HCT116 (cell line): ENCODE results near the gene TRPC5OS. TPM values are rescaled to one million over a fixed set of nuclear protein-coding genes. Genes with fewer than 3 reads are reported as not detected.

Source experiments
- ATAC-seq: fragments of 200-7000 bp; cut with Tn5 transposase; 2 replicates; pipeline ENCODE4 v1.9.1; 2020; ENCODE audit warnings: mild to moderate bottlenecking, moderate library complexity
- BruUV-seq: library from RNA; stranded (reverse); fragments of 400-500 nt; replicated peaks from 2 replicates; lab custom pipeline; 2021; lab: Mats Ljungman, UMichigan
- CTCF ChIA-PET: fragments of 300-600 bp; sonication (Branson Sonifier 250); formaldehyde crosslinking; loops from one replicate; lab custom pipeline; 2021; ENCODE audit warnings: antibody characterized with exemption; lab: Charles Lee
- POLR2A ChIA-PET: fragments of 300-600, 350-600 bp; sonication (Branson Sonifier 250); formaldehyde crosslinking; loops from one replicate; lab custom pipeline; 2021; ENCODE audit warnings: antibody characterized with exemption; lab: Charles Lee
- RAD21 ChIA-PET, 2 experiments: fragments of 300-600 bp; sonication (Branson Sonifier 250); formaldehyde crosslinking; loops; one replicate each; lab custom pipeline; 2023; ENCODE audit warnings: low total read pairs in 2 of 2; ENCODE audit not compliant: uncharacterized antibody in 2 of 2, unreplicated experiment in 2 of 2, low non-redundant PET in 1 of 2; lab: Charles Lee
- DNase-seq: peaks from one replicate; pipeline ENCODE4 v3.0.0-alpha.2; 2010; ENCODE audit warnings: low read depth, low spot score
- H2AFZ ChIP-seq: fragments of 200-600 bp; shearing (Covaris generic), sonication (generic); 2 replicates; pipeline ENCODE4 v1.6.1; 2017; ENCODE audit warnings: low read depth, mixed run types, mixed read lengths, antibody characterized with exemption, low read length; ENCODE audit not compliant: poor library complexity, severe bottlenecking
- H3K27ac ChIP-seq: 2 replicates; pipeline ENCODE4 v1.5.1; 2012; ENCODE audit warnings: low read depth, low read length
- H3K27me3 ChIP-seq: fragments of 200-600 bp; sonication (generic); 2 replicates; pipeline ENCODE4 v1.6.1; 2016; ENCODE audit warnings: mixed run types, low read length, mixed read lengths; ENCODE audit not compliant: insufficient read depth
- H3K36me3 ChIP-seq, 2 experiments: fragments of 200-500 bp in 1 of 2; fragments of 200-600 bp in 1 of 2; sonication (Bioruptor generic) in 1 of 2; sonication (generic) in 1 of 2; 2 replicates each; pipeline versions ENCODE4 v1.5.1 to v1.6.1; 2014 to 2016; ENCODE audit warnings: low read length in 2 of 2, inconsistent platforms in 1 of 2, mixed read lengths in 1 of 2, mixed run types in 1 of 2; ENCODE audit not compliant: insufficient read depth in 2 of 2, control insufficient read depth in 1 of 2
- H3K4me1 ChIP-seq, 2 experiments: fragments of 200-600 bp in 1 of 2; sonication (generic) in 1 of 2; 2 replicates each; pipeline versions ENCODE4 v1.5.1 to v1.6.1; 2012 to 2017; ENCODE audit warnings: low read length in 2 of 2, inconsistent platforms in 1 of 2, mild to moderate bottlenecking in 1 of 2, mixed read lengths in 1 of 2, mixed run types in 1 of 2, moderate library complexity in 1 of 2; ENCODE audit not compliant: insufficient read depth in 2 of 2, control insufficient read depth in 1 of 2
- H3K4me2 ChIP-seq: fragments of 200-600 bp; sonication (generic); 2 replicates; pipeline ENCODE4 v1.6.1; 2017; ENCODE audit warnings: mixed run types, low read length, mixed read lengths
- H3K4me3 ChIP-seq, 2 experiments: fragments of 200-600 bp in 1 of 2; sonication (generic) in 1 of 2; replicated peaks in 1 of 2; 2 replicates each; pipeline ENCODE4 v1.5.1; 2011 to 2016; ENCODE audit warnings: low read length in 2 of 2, control low read depth in 1 of 2, low read depth in 1 of 2, mild to moderate bottlenecking in 1 of 2, mixed read lengths in 1 of 2, mixed run types in 1 of 2
- H3K79me2 ChIP-seq: fragments of 200-600 bp; sonication (generic); 2 replicates; pipeline ENCODE4 v1.6.1; 2017; ENCODE audit warnings: mild to moderate bottlenecking, mixed run types, low read length, moderate library complexity, mixed read lengths; ENCODE audit not compliant: insufficient read depth
- H3K9ac ChIP-seq: fragments of 200-600 bp; sonication (generic); 2 replicates; pipeline ENCODE4 v1.6.1; 2016; ENCODE audit warnings: low read length, mixed read lengths
- H3K9me2 ChIP-seq: fragments of 200-600 bp; sonication (generic), shearing (Covaris generic); 2 replicates; pipeline ENCODE4 v1.6.1; 2017; ENCODE audit warnings: mixed run types, mild to moderate bottlenecking, moderate library complexity; ENCODE audit not compliant: insufficient read depth
- H3K9me3 ChIP-seq, 2 experiments: fragments of 200-500 bp in 1 of 2; fragments of 200-600 bp in 1 of 2; sonication (Bioruptor generic) in 1 of 2; sonication (generic) in 1 of 2; 2 replicates each; pipeline ENCODE4 v1.6.1; 2014 to 2017; ENCODE audit warnings: low read length in 2 of 2, mixed read lengths in 2 of 2, inconsistent platforms in 1 of 2, low read depth in 1 of 2, mild to moderate bottlenecking in 1 of 2, mixed run types in 1 of 2, moderate library complexity in 1 of 2; ENCODE audit not compliant: control insufficient read depth in 1 of 2, insufficient read depth in 1 of 2
- H4K20me1 ChIP-seq: fragments of 200-600 bp; sonication (generic), shearing (Covaris generic); 2 replicates; pipeline ENCODE4 v1.6.1; 2017; ENCODE audit warnings: mixed run types, mild to moderate bottlenecking, moderate library complexity; ENCODE audit not compliant: insufficient read depth
- CBX3 ChIP-seq: IDR thresholded peaks from 2 replicates; pipeline ENCODE4 v1.6.1; 2012; ENCODE audit warnings: low read depth
- CEBPB ChIP-seq: IDR thresholded peaks from 2 replicates; pipeline ENCODE4 v1.6.1; 2012; ENCODE audit warnings: low read depth
- CTCF ChIP-seq, 3 experiments: fragments of 200-600 bp in 1 of 3; sonication (generic) in 1 of 3; IDR thresholded peaks in 2 of 3; conservative IDR thresholded peaks in 1 of 3; 2 replicates each; pipeline ENCODE4 v1.5.1; 2012 to 2017; ENCODE audit warnings: low read depth in 2 of 3, low read length in 2 of 3, antibody characterized with exemption in 1 of 3, borderline replicate concordance in 1 of 3, control low read depth in 1 of 3, mild to moderate bottlenecking in 1 of 3, mixed read lengths in 1 of 3, mixed run types in 1 of 3, moderate library complexity in 1 of 3; ENCODE audit not compliant: insufficient read depth in 1 of 3
- EGR1 ChIP-seq: IDR thresholded peaks from 2 replicates; pipeline ENCODE4 v1.6.1; 2012; ENCODE audit warnings: low read depth
- EZH2 ChIP-seq: fragments of 200-600 bp; sonication (generic); IDR thresholded peaks from 2 replicates; pipeline ENCODE4 v1.6.1; 2017; ENCODE audit warnings: antibody characterized with exemption, mixed run types
- EZH2phosphoT487 ChIP-seq: fragments of 200-600 bp; IDR thresholded peaks from 2 replicates; pipeline ENCODE4 v1.6.1; 2018; ENCODE audit warnings: antibody characterized with exemption, borderline replicate concordance
- FOSL1 ChIP-seq: IDR thresholded peaks from 2 replicates; pipeline ENCODE4 v1.6.1; 2012; ENCODE audit warnings: low read depth
- POLR2A ChIP-seq: IDR thresholded peaks from 2 replicates; pipeline ENCODE4 v1.7.0; 2011; ENCODE audit warnings: borderline replicate concordance; ENCODE audit not compliant: insufficient read depth, insufficient read length; ENCODE audit errors: extremely low read depth
- POLR2AphosphoS5 ChIP-seq: IDR thresholded peaks from 2 replicates; pipeline ENCODE4 v1.6.1; 2011; ENCODE audit warnings: mild to moderate bottlenecking, low read depth, low read length, moderate library complexity
- RAD21 ChIP-seq: IDR thresholded peaks from 2 replicates; pipeline ENCODE4 v1.6.1; 2012; ENCODE audit warnings: low read depth, mild to moderate bottlenecking
- SP1 ChIP-seq: IDR thresholded peaks from 2 replicates; pipeline ENCODE4 v1.6.1; 2012; ENCODE audit warnings: low read depth
- YY1 ChIP-seq: IDR thresholded peaks from 2 replicates; pipeline ENCODE4 v1.6.1; 2011; ENCODE audit warnings: low read length, low read depth, moderate library complexity, mild to moderate bottlenecking; ENCODE audit not compliant: insufficient replicate concordance; ENCODE audit errors: extremely low read depth
- ZNF274 ChIP-seq: fragments of 200-500 bp; sonication (Bioruptor generic); IDR thresholded peaks from 2 replicates; pipeline ENCODE4 v1.6.1; 2014; ENCODE audit warnings: mild to moderate bottlenecking, low read depth, low read length, inconsistent platforms
- intact Hi-C: fragments of 100-400 bp; cut with micrococcal nuclease; formaldehyde crosslinking; loops from 2 replicates; pipeline ENCODE4 v1.10.0; 2022
- total RNA-seq: library from RNA; stranded (reverse); gene quantifications from one replicate; pipeline ENCODE4 v1.2.1, GENCODE V29; 2021; ENCODE audit not compliant: unreplicated experiment

Gene TRPC5OS
- total RNA-seq, 1 experiment from 2014 or later: 0.07 TPM

- Histone ChIP-seq H3K79me2 (no peaks in the 10 kb centered on the region), H3K4me3 (no peak overlapping the region), H2AFZ (no peak overlapping the region), H3K4me2 (no peak overlapping the region), H3K27me3 (no peaks in the 10 kb centered on the region), H3K9me2 (no peaks in the 10 kb centered on the region), H3K4me1 (no peaks in the 10 kb centered on the region), H4K20me1 (no peaks in the 10 kb centered on the region), H3K9ac (no peak overlapping the region), H3K27ac (no peak overlapping the region), H3K36me3 (no peaks in the 10 kb centered on the region), H3K9me3 (no peaks in the 10 kb centered on the region)
- CTCF ChIA-PET: no interaction called here
- POLR2A ChIA-PET: no interaction called here
- ATAC-seq: no peak
- RAD21 ChIA-PET: no interaction called here
- TF ChIP-seq POLR2AphosphoS5: no peak
- TF ChIP-seq CEBPB: no peak
- no peak for TF ChIP-seq EZH2phosphoT487
- TF ChIP-seq EGR1: no peak
- TF ChIP-seq FOSL1: no peak
- no peak for TF ChIP-seq CTCF (IDR thresholded peaks at IDR 0.05 in 2 of 3, conservative IDR thresholded peaks at IDR 0.05 in 1 of 3; ENCODE audit: borderline replicate concordance in 1 of 3, insufficient read depth in 1 of 3, low read depth in 2 of 3, low read length in 2 of 3)
- TF ChIP-seq ZNF274: no peak
- TF ChIP-seq RAD21: no peak
- intact Hi-C loops: no loop called here
- BruUV-seq: no TSS peak
- no peak for DNase-seq
Observed at GRCh38 chrX:111829345-111829744, 46.6 kb upstream of the TRPC5OS start.

GRCh38 chrX:111830571-111830970, 45.4 kb upstream of the TRPC5OS start:
- Histone ChIP-seq H3K4me1 (no peaks in the 10 kb centered on the region), H3K9me2 (no peaks in the 10 kb centered on the region), H3K27ac (no peak overlapping the region), H3K4me3 (no peak overlapping the region), H3K27me3 (no peaks in the 10 kb centered on the region), H3K9ac (no peak overlapping the region), H2AFZ (no peak overlapping the region), H3K4me2 (no peak overlapping the region), H3K79me2 (no peaks in the 10 kb centered on the region), H3K9me3 (no peaks in the 10 kb centered on the region), H3K36me3 (no peaks in the 10 kb centered on the region), H4K20me1 (no peaks in the 10 kb centered on the region)
- BruUV-seq: no TSS peak
- no peak for ATAC-seq
- TF ChIP-seq RAD21 (no peak), YY1 (no peak), POLR2A (no peak), SP1 (no peak), EZH2 (no peak), CBX3 (no peak), EZH2phosphoT487 (no peak)
- no peak for DNase-seq
- ChIA-PET RAD21 (no interaction called here), POLR2A (no interaction called here), CTCF (no interaction called here)
- intact Hi-C loops: no loop called here
